ENCODE measurements around the gene ZNF148.

GRCh38 chr3:125410922-125411321 is 35.8 kb upstream of the ZNF148 start:
- TF ChIP-seq CTCF (IDR thresholded peaks at IDR 0.05) = peak in 1 of 4 donors; percentile 8
- no peak for TF ChIP-seq POLR2A (IDR thresholded peaks at IDR 0.05)
